Adrenal gland (tissue), 5 donors: ENCODE measurements around the gene LHFPL4.

Experiments used
- CTCF ChIP-seq, 6 experiments: fragments of 450-650 bp in 4 of 6; fragments of 200-600 bp in 2 of 6; sonication (generic) in 1 of 6; IDR thresholded peaks; 1 replicate in 5 of 6; 2 replicates in 1 of 6; pipeline versions ENCODE4 v1.5.1 to v1.8.0; 2016 to 2021; ENCODE audit warnings: antibody characterized with exemption in 6 of 6, mild to moderate bottlenecking in 2 of 6, moderate library complexity in 1 of 6
- POLR2A ChIP-seq, 2 donors: fragments of 450-650 bp; IDR thresholded peaks; one replicate each; pipeline ENCODE4 v1.6.1; 2017; ENCODE audit warnings: antibody characterized with exemption in 2 of 2, mild to moderate bottlenecking in 2 of 2, moderate library complexity in 1 of 2
- donor health status: DM: no; HTN: no; CAD: no.

GRCh38 chr3:9474482-9474881, 79.1 kb downstream of the LHFPL4 start:
- TF ChIP-seq CTCF (IDR thresholded peaks at IDR 0.05) (no peak), POLR2A (IDR thresholded peaks at IDR 0.05) (no peak)
